Epithelial cell of esophagus (primary cell): Measurements from ENCODE around the gene B4GALNT3.

Experiments used
- DNase-seq: peaks from one replicate; pipeline ENCODE4 v3.0.0; 2010; ENCODE audit warnings: low read depth
- H3K4me3 ChIP-seq: 2 replicates; pipeline ENCODE4 v1.5.1; 2011; ENCODE audit warnings: mild to moderate bottlenecking, low read length, control low read depth
- TF ChIP-seq, protein P1 (sequence below): IDR thresholded peaks from 2 replicates; pipeline ENCODE4 v1.5.1; 2011; ENCODE audit warnings: low read depth, mild to moderate bottlenecking, low read length, control low read depth, inconsistent platforms; ENCODE audit not compliant: insufficient read depth; ENCODE audit errors: missing control alignments

Gene B4GALNT3

DNA sequence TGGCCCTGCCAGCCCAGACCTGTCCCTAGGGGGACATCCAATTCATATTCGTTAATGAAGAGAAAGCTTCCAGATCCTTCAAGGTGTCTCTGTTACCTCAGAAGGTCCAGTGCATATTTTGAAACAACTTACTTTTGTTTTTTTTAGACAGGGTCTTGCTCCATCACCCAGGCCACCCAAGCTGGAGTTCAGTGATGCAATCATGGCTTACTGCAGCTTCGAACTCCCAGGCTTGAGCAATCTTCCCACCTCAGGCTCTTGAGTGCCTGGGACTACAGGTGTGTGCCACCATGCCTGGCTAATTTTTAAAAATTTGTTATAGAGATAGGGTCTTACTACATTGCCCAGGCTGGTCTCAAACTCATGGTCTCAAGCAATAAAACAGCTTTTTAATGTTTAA is 48.4 kb downstream of the B4GALNT3 start:
- H3K4me3 ChIP-seq, result no peak overlapping the region
- DNase-seq, result peak; percentile 54
- TF ChIP-seq, protein P1, sequence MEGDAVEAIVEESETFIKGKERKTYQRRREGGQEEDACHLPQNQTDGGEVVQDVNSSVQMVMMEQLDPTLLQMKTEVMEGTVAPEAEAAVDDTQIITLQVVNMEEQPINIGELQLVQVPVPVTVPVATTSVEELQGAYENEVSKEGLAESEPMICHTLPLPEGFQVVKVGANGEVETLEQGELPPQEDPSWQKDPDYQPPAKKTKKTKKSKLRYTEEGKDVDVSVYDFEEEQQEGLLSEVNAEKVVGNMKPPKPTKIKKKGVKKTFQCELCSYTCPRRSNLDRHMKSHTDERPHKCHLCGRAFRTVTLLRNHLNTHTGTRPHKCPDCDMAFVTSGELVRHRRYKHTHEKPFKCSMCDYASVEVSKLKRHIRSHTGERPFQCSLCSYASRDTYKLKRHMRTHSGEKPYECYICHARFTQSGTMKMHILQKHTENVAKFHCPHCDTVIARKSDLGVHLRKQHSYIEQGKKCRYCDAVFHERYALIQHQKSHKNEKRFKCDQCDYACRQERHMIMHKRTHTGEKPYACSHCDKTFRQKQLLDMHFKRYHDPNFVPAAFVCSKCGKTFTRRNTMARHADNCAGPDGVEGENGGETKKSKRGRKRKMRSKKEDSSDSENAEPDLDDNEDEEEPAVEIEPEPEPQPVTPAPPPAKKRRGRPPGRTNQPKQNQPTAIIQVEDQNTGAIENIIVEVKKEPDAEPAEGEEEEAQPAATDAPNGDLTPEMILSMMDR, result no peak

DNA sequence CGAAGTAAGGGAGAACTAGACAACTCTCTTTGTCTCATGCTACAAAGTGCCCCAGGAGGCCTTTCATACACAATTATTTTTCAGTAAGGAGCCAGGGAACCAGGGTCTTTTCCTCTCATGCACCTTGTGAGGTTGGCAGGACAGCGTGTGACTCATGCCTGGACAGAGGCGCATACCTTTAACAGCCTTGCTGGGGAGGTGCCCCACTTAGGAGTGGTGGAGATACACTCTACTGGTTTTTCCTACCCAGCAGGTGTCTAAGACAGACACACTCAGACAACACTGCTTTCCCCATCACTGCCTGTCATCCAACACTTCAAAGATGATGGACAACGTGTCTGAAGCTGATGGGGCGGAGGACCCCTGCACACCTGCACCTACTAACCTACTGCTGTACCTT is 49.1 kb downstream of the B4GALNT3 start:
- TF ChIP-seq, protein P1, result no peak
- DNase-seq, result peak; percentile 73
- no peak overlapping the region for H3K4me3 ChIP-seq

- H3K4me3 ChIP-seq, result no peak overlapping the region
- TF ChIP-seq, protein P1, result no peak
- peak; percentile 71 for DNase-seq
Observed at GRCh38 chr12:509500-509899, 49.8 kb downstream of the B4GALNT3 start.

GRCh38 chr12:510071-510825 is 50.5 kb downstream of the B4GALNT3 start:
- TF ChIP-seq, protein P1, result no peak
- peak; percentile 72 for DNase-seq
- no peak overlapping the region for H3K4me3 ChIP-seq

- DNase-seq, result no peak
- no peak overlapping the region for H3K4me3 ChIP-seq
- TF ChIP-seq, protein P1, result no peak
Observed at GRCh38 chr12:512933-513332, 53.2 kb downstream of the B4GALNT3 start.

DNA sequence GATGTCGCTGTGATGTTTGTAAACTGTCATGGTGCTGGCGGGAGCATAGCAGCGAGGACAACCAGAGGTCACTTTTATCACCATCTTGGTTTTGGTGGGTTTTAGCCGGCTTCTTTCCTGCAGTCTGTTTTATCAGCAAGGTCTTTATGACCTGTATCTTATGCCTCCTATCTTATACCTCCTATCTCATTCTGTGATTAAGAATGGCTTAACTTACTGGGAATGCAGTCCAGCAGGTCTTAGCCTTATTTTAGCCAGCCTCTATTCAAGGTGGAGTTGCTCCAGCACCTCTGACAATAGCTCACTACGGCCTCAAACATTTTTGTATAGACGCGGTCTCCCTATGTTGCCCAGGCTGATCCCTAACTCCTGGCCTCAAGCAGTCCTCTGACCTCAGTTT is 53.7 kb downstream of the B4GALNT3 start:
- DNase-seq, result peak; percentile 57
- H3K4me3 ChIP-seq, result no peak overlapping the region
- TF ChIP-seq, protein P1, result no peak

DNA sequence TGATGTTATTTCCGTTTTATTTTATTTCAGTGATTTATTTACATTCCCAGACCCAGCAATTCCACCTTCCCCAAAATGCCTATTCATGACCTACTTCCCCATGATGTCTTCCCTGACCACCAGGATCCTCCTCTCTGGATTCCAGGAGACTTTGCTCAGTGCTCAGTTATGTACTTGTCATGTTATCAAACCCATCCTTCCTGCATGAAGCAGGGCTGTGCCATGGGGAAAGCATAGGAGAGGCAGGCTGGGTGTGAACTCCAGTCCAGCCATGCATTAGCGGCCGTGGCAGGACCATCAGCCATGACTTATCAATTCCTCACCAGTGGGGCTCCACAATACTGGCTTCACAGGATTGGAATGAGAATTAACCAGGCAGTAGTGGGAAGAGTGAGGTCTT is 57.8 kb downstream of the B4GALNT3 start:
- no peak for DNase-seq
- TF ChIP-seq, protein P1, result no peak
- H3K4me3 ChIP-seq, result no peak overlapping the region
